DMS53 (cell line): Measurements from ENCODE around the gene RIPPLY2.

Experiments
- DNase-seq: peaks from one replicate; lab custom pipeline; 2025; lab: John Stamatoyannopoulos, UW

The RIPPLY2 gene, protein sequence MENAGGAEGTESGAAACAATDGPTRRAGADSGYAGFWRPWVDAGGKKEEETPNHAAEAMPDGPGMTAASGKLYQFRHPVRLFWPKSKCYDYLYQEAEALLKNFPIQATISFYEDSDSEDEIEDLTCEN

DNA sequence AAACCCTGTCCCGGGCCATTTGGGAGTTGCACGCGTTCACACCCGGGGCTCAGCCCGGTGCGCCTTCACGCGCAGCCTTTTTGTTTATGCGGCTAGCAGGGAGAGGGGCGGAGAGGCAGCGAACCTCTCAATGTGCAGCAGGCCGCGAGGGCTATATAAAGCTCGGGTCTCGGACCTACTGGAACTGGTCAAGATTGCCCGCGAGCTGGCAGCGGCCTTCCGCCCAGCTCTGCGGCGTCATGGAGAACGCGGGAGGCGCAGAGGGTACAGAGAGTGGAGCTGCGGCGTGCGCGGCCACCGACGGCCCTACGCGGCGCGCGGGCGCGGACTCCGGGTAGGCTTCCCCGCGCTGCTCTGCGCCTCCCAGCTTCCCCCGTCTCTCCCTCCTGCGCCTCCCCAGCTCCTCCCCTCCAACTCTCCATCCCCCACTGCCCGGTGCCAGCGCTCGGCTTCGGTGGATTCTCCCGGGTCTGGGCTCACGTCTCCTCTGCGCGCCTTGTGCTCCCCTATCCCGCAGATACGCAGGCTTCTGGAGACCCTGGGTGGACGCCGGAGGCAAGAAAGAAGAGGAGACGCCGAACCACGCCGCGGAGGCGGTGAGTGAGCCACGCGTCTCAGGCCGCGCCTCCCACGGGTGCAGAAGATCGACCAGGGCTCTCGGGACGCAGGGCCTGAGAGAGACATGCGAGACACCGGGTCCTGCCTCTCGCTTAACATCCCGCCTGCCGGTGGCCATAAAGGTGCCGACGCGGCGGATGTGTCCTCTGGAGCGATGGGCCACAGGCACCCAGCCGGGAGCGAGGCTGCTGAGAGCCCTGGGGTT, at the start of gene RIPPLY2:
Gene RIPPLY2 (plus strand): TSS at position 183 of the 823 bp plus-strand sequence. CDS start 57 bp downstream, at position 240.
- DNase-seq = peak; percentile 87

DNA sequence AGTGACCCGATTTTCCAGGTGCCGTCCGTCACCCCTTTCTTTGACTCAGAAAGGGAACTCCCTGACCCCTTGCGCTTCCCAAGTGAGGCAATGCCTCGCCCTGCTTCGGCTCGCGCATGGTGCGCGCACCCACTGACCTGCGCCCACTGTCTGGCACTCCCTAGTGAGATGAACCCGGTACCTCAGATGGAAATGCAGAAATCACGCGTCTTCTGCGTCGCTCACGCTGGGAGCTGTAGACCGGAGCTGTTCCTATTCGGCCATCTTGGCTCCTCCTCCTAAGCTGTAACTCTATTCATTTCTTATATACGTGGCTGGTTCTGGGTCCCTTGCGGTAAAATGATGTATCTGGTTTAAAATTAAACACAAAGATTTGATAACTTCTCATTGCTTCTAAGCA, 49.7 kb upstream of the RIPPLY2 start:
- DNase-seq = peak; percentile 70

DNA sequence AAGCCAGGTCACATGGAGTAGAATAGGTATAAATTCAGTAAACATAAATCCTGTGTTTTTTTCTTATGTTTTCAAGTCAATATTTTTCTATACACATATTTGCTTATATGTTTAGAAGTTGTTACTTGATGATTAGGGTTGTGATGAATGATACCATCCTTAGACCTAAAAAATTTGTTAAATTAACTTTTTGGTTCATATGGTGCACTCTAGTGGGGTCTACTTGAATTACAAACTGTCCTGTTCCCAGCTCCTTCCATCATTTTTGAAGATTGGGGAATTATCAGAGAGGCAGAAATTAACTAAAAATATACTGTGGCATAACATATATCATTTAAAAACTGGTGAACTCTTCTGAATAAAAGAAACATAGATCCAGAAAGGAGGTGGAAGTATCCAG, 48.3 kb upstream of the RIPPLY2 start:
- peak; percentile 30 for DNase-seq

DNA sequence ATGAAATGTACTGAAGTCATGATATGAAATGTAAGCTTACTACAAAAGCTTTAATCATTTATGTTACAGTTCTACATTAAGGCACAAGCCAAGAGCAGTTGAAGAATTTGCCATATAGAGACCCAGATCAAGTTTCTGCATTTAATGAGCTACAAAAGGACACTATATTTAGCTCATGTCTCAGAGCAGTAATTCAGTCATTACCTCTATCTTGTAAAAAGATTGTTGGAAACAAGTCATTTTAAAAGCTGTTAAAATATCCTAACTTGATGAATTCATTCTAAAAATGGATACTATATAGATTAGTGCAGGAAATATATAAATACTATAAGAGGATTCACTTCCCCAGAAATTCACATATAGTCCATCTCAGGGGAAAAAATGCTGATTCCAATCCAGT, 45.2 kb upstream of the RIPPLY2 start:
- DNase-seq = no peak

DNA sequence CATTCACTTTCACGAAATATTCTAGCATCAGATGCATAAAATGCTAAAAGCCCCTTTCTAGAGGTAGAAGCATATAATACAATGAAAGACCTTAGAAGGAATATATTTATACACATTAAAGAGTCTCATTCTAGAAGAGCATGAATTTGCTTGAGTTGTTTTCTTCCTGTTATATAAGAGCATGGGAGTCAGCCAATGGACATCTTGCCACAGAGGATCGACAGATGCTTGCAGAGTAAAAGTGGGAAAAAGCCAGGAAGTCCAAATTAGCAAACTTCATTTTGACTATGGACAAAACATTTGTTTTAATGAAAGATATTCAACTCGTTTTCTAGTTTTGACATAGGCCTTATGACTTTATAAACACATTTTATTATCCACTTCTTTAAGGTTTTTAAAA, 44.2 kb upstream of the RIPPLY2 start:
- no peak for DNase-seq

DNA sequence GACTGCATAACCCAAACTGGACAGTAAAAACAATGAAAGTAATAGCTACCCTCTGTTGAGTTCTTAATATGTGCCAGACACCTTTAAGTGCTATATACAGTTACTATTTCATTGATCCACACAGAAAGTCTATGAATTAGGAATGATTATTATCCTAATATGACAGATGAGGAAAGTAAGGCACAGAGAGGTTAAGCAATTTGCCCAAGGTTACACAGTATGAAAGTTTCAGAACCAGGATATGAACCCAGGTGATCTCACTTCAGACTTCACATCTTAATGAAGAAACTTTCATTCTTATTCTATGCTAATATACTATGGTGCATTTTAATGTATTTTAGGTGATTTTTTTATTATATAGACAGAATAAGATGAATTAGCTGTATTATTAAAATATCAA, 40.6 kb upstream of the RIPPLY2 start:
- DNase-seq = no peak

DNA sequence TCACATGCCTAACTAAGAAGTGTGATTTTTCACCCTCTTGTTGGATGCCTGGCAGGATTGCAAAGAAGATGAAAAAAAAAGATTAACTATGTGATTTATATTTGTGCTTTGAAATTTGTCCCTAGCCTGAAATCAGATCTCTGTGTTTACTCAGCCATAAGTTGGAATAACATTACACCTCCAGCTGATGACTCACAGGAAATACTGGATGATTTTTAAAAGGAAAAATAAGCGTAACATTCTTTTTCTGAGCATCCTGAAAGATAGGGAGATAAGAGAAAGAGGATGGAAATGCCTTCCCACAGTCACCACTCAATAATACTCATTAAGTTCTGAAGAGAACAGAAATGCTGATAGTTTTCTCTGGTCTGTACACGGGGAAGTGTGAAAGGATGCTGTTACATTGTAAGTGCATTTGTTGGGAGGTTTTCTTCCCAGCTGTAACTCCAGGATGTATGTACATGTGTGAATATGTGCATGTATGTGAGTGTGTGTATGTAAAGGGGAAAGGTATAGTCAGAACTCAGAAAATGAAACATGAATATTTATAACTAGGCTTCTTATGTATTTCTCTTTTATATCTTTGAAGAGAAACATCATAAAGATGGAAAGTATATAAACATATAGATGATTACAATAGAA, 37.4 kb upstream of the RIPPLY2 start:
- peak; percentile 66 for DNase-seq

DNA sequence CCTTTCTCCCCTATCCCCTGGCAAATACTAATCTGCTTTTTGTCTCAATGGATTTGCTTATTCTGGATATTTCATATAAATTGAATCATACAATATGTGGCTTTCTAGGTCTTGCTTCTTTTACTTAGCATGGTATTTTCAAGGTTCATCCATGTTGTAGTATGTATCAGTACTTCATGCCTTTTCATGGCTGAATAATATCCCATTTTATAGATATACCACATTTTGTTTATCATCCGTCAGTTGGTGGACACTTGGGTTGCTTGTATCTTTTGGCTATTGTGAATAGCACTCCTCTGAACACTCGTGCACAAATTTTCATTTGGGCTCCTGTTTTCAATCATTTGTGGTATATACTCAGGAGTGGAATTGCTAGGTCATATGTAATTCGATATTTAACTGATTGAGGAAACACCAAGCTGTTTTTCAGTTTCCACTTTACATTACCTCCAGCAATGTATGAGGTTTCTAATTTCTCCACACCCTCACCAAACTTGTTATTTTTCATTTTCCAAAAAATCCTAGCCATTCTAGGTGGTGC, 30.5 kb upstream of the RIPPLY2 start:
- DNase-seq = no peak

DNA sequence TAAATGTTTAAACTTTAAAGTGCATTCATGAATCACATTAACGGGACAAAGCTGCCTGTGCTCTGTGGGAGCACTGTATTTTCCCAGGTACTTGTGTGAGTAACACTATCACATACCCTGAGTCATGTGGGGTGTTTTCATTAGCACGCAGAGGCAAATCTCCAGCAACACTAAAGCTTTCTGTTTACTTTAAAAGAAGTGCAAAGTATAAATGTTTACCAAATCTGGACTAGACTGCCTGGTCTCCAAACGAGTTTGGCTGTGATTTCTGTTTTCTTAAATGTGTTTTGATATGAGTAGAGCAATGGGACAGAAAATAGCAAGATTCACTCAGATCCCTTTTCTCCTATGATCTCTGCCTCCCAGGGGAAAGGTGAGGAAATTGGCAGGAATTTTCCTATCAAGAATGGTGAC, 28.8 kb upstream of the RIPPLY2 start:
- peak; percentile 42 for DNase-seq

DNA sequence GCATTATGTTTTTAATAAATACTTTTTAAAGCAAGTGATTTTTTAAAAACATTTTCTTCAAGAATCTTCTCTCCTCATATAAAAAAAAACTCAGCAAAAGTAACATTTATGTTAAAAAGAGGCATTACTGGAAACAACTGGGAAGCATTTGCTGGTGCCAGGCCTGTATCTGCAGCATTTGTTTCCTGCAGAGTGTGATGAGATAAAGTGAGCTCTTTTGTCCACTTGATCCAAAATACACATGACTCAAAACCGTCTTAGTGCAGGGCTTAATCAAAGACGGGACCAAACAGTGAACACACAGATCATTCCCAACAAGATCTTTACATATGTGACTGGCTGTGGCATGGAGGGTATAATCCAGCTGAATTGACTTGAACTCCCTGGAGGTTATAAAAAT, 28.3 kb upstream of the RIPPLY2 start:
- DNase-seq = peak; percentile 30

DNA sequence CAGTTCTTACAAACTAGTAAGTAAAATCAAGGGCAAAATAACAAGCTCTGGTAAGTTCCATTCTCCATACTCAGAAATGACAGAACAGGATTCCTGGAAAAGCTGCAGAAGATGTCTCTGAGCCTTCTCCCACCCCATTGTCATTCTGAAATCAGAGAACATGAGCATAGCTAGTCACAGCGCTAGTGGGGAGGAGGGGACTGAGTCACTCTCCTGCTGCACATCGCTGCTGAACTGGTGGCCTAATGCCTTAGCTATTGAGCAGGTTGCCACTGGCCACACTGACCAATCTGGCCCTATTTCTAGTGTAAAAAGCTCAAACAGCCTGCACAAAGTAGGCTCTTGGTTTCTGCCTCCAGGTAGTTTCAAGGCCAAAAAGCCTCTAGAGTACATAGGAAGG, 26.1 kb upstream of the RIPPLY2 start:
- no peak for DNase-seq

DNA sequence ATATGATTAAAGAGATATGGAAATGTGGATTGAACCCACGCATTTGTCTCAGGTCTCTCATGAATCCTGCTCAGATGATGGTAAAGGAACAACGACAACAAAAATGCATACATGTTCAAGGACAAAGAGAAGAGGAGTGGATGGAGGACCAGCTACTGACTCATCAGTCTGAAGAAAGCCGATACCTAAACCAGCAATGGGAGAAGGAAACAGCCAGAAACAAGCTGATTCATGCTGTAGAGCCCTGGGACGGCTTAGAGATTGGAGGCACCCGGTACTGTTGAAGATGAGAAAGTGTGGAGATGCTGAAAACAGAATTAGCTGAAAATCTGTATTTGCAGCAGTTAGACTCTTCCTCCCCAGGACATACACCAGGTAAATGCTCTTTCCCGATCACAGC, 14.4 kb upstream of the RIPPLY2 start:
- peak; percentile 54 for DNase-seq

DNA sequence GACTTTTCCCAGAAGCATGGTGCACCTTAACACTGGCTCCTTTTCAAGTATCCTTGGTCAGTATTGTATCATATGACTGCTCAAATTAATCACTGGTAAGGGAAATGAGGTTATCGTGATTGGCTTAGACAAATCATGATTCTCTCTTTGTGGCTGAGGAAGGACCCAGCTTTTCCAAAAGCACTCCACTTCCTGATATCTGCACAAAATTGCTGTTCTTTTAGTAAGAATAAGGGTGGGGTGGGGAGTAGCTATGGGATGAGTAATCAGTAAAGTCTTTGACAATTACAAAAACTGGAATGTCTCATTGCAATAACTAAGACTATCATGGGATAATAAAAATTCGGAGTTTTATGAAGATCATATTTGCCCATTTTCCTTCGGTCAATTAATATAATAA, 9.0 kb upstream of the RIPPLY2 start:
- no peak for DNase-seq

DNA sequence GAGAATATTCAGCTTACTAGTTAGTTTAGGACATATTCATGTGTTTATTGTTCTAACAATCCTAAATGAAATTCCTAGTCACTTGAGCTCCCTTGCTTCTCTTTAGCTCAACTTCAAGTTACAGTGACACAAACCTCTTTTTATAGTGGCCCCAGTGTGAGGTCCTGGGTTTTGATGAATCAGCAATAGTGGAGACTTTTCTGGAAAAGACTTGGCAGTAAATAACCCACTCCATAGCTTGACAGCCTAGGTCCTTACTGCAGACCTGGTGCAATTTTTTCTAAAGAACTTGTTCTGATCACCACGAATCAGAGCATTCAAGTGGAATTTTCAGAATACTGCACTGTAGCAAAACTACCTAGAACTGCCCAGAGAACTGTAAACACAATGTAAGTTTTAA, 6.9 kb upstream of the RIPPLY2 start:
- DNase-seq = no peak

DNA sequence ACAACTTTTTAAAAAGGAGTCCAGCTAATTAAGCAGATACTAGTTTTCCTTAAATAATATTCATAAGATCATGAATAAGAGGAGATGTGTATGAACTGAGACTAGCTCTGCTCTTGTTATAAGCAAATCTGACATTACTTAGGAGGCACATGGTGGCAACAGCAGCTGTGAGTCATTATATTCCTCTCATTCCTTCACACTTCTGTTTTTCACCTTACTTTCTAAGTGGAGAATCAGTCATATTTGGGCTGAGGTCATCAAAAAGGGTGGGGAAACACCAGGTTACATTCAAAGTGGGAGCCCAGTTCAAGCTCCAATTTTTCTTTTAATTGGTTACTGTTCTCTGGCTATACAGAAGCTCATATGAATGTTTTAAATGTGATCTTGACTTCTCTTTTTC, 6.0 kb upstream of the RIPPLY2 start:
- DNase-seq = no peak

DNA sequence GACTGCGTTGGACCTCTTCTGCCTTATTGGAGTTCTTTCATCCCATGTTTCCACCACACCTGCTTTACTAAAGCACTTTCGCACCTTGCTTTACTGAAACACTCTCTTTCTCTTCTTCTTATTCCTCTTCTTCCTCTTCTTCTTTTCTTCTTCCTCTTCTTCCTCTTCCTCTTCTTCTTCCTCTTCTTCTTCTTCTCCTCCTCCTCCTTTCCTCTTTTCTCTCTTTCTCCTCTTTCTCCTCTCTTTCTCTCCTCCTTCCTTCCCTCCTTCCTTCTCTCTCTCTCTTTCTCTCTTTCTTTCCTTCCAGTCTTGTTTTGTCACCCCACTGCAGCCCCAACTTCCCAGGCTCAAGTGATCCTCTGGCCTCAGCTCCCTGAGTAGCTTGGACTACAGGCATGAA, 4.0 kb upstream of the RIPPLY2 start:
- DNase-seq = no peak

DNA sequence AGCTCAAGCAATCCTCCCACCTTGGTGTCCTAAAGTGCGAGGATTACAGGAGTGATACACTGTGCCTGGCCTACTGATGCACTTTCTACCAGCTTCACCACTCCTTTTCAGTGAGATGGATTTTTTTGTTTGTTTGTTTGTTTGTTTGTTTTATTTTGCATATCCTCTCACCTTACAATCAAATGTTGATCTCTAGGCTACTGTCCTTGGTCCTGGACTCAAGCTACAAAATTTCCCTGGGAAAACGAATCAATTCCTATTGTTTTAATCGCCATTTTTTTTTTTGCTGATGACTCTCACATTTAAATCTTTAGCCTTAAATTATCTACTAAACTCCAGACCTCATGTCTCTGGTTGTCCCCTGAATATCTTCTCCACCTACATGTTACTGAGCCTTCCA, 3.5 kb upstream of the RIPPLY2 start:
- no peak for DNase-seq

DNA sequence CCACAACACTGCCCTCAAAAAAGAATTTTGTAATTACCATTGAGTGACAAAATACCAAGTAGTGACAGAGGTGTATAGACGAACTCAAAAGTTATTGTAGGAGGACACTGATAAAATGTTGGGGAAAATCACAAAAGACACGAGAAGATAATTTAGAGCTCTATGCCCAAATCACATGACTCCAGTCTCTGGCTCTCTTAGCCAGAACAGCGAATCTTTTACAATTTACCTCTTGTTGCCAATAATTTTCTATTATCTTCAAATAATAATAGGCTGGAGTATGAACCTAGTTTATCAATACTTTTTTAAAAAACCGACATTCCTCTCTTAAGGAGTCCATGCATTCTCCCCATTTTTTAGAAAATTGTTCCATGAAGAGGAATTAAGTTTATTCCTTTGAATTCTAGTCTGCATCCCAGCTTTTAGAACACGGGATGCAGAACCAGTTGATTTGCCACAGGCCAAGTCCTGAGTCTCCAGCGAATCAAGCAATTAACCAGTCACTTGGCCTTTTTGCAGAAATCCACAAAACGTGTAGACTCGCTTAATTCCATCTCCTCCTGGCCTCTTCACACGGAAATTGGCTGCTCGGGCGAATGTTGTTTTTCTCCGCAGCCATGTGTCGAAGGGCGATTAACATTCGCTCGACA, 507 bp upstream of the RIPPLY2 start:
- DNase-seq = no peak

DNA sequence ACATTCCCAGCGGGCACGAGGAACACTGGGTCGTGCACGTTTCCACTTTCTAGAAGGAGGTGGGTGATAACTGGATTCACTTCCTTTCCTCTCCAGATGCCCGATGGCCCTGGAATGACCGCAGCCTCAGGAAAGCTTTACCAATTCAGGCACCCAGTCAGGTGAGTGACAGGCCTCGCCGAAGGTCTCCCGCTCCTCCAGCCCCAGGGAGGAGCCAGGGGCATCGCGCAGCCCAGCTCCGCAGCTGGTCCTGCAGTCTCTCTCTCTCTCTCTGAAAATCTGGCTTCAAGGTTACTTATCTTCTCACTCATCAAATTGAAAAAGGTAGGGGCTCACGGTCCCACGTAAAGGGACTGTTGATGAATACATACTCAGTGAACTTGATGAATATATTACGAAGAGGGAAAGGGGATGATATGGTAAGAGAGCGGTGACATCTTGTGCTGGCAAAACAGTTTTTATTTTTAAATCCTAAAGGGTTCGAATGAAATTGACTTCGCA, 891 bp downstream of the RIPPLY2 start:
- peak; percentile 83 for DNase-seq

DNA sequence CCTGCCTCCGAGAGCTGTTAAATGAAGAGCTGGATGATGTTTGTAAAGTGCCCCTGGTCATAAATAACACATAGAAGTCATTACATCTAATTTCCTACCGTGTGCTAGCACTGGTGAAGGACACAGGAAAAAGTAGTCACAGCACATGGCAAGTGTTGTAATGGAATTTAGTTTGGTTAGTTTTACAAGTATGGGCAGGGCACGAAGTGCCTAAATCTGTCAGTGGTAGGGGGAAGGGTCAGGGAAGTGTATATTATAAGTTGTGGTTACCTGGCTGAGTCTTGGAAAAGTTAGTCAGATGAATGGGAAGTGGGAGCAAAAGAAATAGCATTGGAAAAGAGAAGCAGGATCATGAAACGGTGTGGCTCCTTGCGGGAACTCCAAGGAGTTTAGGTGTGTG, 1.6 kb downstream of the RIPPLY2 start:
- no peak for DNase-seq

DNA sequence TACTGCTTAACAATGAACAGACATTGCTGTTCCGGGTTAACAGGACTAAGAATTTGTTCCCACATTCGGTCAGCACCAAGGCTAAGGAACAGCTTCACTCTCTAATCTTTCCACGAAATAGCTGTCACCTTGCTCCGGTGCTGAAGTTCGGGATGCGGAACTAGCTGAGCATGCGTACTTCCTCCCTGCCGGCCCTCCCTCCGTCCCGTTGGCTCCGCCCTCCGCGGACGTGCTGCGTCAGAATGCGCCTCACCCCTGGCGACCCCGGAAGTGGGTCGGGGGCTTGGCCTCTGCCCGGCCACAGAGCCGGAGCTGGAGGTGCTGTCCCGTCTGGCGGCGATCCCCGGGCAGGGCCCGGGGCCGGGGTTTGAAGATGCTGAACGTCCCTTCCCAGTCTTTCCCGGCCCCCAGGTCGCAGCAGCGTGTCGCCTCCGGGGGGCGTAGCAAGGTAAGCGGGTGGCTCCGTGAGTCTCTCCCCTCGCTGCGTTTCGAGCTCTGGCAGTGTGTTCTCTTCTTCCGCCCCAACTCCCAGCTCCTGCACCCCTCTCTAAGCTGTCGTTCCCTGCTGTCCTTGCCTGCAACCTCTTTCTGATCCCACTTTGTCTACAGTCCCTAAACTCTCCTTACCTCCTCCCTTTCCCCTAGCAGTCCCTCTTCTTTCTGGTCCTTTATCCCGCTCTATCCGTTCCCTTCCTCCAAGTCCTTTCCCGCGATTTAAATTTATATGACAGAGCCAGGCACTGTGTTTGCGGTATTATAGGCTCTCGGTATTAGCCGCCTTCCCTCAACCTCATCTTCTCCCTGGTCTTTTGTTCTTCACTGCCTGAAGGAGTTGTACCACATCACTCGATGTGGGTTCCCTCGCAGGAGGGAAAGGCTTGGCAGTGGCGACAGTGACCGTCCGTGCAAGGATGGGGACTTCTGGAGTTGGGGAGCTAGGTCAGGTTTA, 6.5 kb downstream of the RIPPLY2 start, which contains the start of gene CYB5R4:
Gene CYB5R4 (plus strand): TSS at position 280 of the 949 bp plus-strand sequence. CDS start 94 bp downstream, at position 374.
- DNase-seq = peak; percentile 94
